VCaP (cell line): Measurements from ENCODE around the gene NR3C2.
A peak's percentile ranks its signal among the peaks of the same experiment; 100 is the strongest.

ENCODE experiments used
- H3K27ac ChIP-seq: fragments of 450-650 bp; 2 replicates; pipeline ENCODE4 v1.5.1; 2017
- CTCF ChIP-seq: fragments of 450-650 bp; conservative IDR thresholded peaks from 2 replicates; pipeline ENCODE4 v1.5.1; 2017; ENCODE audit warnings: mild to moderate bottlenecking, moderate library complexity

NR3C2 gene

GRCh38 chr4:148434075-148434773, 8.0 kb downstream of the NR3C2 start:
- TF ChIP-seq CTCF = no peak
- H3K27ac ChIP-seq = no peak overlapping the region

- TF ChIP-seq CTCF = no peak
- H3K27ac ChIP-seq = no peak overlapping the region
Measured at GRCh38 chr4:148431401-148431800, 10.8 kb downstream of the NR3C2 start.

- no peak for TF ChIP-seq CTCF
Measured at GRCh38 chr4:148430854-148431253, 11.4 kb downstream of the NR3C2 start.

GRCh38 chr4:148429206-148429605, 13.0 kb downstream of the NR3C2 start:
- no peak for TF ChIP-seq CTCF
- H3K27ac ChIP-seq = no peak overlapping the region

More at GRCh38 chr4:148430854-148431253, 11.4 kb downstream of the NR3C2 start:
- H3K27ac ChIP-seq = no peak overlapping the region

GRCh38 chr4:148426643-148427042, 15.6 kb downstream of the NR3C2 start:
- H3K27ac ChIP-seq = no peak overlapping the region
- no peak for TF ChIP-seq CTCF

- peak; percentile 42 for TF ChIP-seq CTCF
- no peak overlapping the region for H3K27ac ChIP-seq
Measured at GRCh38 chr4:148425327-148426110, 16.7 kb downstream of the NR3C2 start.

GRCh38 chr4:148420397-148420796, 21.8 kb downstream of the NR3C2 start:
- no peak overlapping the region for H3K27ac ChIP-seq
- no peak for TF ChIP-seq CTCF
